Fibroblast of villous mesenchyme (primary cell): ENCODE measurements around the gene OAT. TPM values are rescaled to one million over a fixed set of nuclear protein-coding genes. Genes with fewer than 3 reads are reported as not detected.

Source experiments
- DNase-seq: peaks from one replicate; pipeline ENCODE4 v3.0.0-alpha.2; 2010; ENCODE audit warnings: low read depth
- H3K4me3 ChIP-seq: 2 replicates; pipeline ENCODE4 v1.5.1; 2011; ENCODE audit warnings: low read depth, mild to moderate bottlenecking, low read length
- total RNA-seq: library from RNA; depleted of rRNA; stranded (reverse); fragments of >200 nt; gene quantifications from 2 replicates; pipeline ENCODE4 v1.2.3, GENCODE V29; 2012
- TF ChIP-seq, protein P1 (sequence below): IDR thresholded peaks from 2 replicates; pipeline ENCODE4 v1.5.1; 2012; ENCODE audit warnings: low read depth, mild to moderate bottlenecking, low read length; ENCODE audit not compliant: insufficient read depth

OAT gene
- total RNA-seq, 1 donor: 224 TPM

DNA sequence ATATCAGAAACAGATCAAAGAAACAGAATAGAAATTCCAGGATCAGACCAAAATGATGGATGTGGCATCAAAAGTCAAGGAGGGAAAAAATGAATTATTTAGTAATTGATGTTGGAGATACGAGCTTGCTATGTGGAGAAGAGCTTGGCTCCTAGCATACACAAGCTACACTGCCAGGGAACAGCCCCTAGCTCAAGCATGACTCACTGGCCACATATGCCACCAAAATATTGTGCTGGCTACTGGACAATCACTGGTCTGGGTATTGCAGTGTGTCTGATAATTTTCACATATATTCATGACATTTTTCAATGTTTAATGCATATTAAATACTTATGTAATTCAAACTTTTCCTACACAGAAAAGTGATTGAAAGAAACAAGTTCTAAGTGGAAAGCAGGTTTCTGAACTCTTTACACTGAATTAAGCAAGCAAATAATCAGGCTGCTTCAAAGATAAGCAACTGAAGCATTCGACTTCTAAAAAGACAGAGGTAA lies 59.3 kb downstream of the OAT start:
- TF ChIP-seq, protein P1, sequence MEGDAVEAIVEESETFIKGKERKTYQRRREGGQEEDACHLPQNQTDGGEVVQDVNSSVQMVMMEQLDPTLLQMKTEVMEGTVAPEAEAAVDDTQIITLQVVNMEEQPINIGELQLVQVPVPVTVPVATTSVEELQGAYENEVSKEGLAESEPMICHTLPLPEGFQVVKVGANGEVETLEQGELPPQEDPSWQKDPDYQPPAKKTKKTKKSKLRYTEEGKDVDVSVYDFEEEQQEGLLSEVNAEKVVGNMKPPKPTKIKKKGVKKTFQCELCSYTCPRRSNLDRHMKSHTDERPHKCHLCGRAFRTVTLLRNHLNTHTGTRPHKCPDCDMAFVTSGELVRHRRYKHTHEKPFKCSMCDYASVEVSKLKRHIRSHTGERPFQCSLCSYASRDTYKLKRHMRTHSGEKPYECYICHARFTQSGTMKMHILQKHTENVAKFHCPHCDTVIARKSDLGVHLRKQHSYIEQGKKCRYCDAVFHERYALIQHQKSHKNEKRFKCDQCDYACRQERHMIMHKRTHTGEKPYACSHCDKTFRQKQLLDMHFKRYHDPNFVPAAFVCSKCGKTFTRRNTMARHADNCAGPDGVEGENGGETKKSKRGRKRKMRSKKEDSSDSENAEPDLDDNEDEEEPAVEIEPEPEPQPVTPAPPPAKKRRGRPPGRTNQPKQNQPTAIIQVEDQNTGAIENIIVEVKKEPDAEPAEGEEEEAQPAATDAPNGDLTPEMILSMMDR: no peak
- no peak for DNase-seq
- H3K4me3 ChIP-seq: no peak overlapping the region

DNA sequence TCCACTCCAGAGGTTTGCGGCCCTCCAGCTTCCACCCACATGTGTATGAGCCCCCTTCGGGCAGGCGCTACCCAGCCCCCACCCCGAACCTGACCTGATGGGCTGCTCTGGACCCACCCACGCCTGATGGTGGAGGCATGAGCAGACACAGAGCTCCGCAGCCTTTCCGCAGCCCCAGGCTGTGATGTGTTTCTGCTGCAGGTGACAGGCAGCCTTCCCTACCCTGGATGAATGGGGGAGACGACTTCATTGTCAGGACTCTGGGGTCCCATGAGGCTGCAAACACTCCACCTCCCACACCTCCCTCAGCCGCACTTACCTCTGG lies 61.2 kb downstream of the OAT start:
- TF ChIP-seq, protein P1: no peak
- no peak for DNase-seq
- H3K4me3 ChIP-seq: no peak overlapping the region

DNA sequence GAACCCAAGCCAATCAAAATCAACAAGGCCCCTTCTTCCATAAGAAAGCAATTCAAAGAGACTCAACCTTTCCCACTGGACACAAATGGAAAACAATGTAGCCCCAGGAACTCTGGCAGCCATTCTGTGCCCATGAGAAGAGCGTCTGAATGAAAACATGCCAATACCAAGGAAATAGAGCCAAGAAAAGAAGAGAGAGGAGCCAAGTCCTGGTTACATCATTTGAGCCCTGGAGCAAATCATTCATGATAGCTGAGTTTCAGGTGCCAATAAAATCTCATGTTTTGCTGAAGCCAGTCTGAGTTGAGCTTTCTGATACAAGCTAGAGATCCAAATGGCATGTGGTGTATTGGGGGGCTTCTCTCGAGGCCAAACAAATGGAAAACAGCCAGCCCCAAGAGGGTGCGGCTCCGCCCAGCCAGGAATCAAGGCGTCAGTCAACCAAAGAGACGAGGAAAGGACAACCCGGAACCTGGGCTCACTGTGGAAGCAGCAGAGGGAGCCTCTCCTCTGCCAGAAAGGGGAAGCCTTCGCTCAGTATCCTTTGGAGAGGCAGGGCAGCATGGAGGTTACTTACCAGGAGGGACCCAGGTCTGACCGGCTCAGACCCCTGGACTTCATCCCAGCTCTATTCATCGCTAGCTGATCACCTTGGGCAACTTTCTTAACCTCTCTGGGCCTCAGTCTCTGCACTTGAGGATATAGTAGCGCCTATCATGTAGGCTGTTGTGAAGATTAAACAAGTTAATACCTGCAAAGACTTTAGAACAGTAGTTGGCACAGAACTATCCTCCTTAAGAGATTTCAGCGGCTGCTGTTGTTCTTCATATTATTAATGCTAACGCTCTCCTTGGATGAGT lies 61.8 kb downstream of the OAT start:
- DNase-seq: no peak
- TF ChIP-seq, protein P1: no peak
- H3K4me3 ChIP-seq: no peak overlapping the region

DNA sequence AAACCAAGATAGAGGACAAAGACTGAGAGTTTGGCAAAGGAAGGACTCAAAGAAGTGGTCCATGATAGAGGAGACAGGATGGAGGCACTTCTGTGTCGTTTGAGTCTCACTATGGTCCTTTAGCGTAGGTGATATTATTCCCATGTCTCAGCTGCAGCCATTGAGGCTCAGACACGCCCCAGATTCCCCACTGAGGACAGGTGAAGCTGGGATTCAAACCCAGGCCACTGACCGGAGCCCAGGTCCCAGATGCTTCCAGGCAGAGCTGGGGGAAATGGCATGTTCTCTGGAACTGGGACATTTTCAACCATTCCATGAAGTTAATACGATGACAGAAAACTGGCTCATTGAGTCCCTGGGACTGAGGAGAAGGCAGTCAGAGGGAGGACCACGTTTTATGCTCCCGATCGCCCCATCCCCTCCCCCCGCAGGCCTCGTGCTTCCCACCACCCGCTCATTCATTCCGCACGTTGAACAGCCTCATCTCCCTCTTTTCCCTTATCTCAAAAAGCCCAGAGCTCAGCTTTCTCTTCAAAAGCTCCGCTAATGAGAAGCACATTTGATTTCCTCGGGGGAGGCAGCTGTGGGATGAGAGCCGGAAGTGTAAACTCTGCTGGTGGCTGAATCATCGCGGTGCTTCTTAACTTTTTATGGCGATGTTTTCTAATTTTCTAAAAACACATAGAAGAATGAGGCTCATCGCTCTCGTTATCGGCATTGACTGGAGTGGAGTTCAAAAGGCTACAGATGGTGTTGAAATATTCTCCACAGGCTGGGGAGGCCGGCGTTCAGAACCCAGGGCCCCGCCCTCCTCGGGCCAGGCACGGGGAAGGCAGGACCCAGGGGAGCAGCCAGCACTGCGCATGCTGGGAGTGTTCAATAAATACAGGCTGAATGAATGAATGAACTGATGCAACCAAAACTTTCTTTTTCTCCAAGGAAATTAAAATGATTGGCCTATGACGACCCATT lies 64.0 kb downstream of the OAT start:
- H3K4me3 ChIP-seq: peak overlapping the region; percentile 50
- DNase-seq: peak; percentile 96
- TF ChIP-seq, protein P1: no peak

DNA sequence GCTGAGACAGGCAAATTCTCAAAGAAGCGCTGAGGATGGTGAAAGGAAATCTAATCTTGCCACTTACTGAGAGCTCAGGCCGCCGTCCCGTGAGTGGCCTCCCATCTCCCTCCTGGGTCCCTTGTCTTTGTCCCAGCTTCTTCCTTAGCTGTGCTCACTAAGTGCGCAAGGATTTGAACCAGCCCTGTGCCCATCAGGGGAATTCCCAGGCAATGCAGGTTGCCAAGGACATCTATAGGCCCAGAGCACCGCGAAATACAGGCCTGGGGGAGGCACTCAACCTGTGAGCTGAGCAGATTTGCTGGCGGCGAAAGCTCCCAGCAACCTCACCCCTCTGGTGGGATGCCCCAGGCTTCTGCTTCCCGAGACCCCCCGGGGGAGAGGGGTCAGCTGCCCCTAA lies 64.8 kb downstream of the OAT start:
- TF ChIP-seq, protein P1: no peak
- H3K4me3 ChIP-seq: no peak overlapping the region

DNA sequence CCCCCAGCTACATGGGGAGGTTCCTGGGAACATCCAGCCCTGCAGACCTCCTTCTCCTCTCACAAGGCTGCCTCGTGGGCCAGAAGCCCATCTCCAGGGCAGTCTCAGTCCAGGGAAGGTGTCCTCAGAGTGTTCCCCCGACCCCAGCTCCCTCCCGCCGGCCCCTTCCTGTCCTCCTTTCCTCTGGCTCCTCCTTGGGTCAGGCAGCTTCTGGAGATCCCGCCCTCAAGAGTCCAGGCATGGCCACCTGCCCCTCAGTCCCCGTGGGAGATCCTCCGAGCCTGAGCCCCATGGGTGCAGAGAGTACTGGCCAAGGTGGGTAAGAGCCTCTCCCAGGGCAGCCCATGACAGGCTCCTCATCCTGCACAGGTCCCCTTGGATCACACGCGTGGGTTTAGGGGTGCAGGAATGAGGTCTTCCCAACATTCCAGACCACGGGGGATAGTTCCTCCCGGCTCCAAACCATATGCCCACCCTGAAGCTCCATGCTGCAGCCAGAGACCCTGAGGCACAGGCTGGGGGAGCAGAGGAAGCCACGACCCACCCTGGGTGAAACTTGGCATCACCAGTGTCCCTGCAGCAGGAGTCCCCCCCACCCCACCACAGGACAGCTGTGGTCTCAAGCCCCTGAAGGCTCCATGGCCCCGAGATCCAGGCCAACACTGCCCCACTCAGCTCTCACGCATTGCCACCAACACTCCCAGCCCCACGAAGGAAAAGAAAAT lies 65.5 kb downstream of the OAT start:
- TF ChIP-seq, protein P1: no peak
- no peak overlapping the region for H3K4me3 ChIP-seq
- DNase-seq: no peak

More for the DNA sequence above, 64.8 kb downstream of the OAT start:
- DNase-seq: no peak
